Measurements from ENCODE around the gene HS6ST3. TPM values are rescaled to one million over a fixed set of nuclear protein-coding genes. Genes with fewer than 3 reads are reported as not detected.
A peak's percentile ranks its signal among the peaks of the same experiment; 100 is the strongest.

HS6ST3 gene
- total and polyA plus RNA-seq, 2 donors (not counting 3 experiments of a cell fraction or from before 2014, with no cell fraction given), result 0.03 to 0.15 TPM

GRCh38 chr13:96636001-96636709, 546.2 kb downstream of the HS6ST3 start:
- H2AFZ ChIP-seq (ENCODE audit: low read depth, low read length), result no peak overlapping the region
- H3K9ac ChIP-seq (replicated peaks; ENCODE audit: extremely low read depth, insufficient read depth, low read length), result no peak overlapping the region
- H3K27me3 ChIP-seq (ENCODE audit: control insufficient read depth in 2 of 2, insufficient read depth in 2 of 2, low read length in 2 of 2), result no peaks in the 10 kb centered on the region
- H3K79me2 ChIP-seq (ENCODE audit: control insufficient read depth, insufficient read depth, low read length), result no peaks in the 10 kb centered on the region
- TF ChIP-seq, protein P1, sequence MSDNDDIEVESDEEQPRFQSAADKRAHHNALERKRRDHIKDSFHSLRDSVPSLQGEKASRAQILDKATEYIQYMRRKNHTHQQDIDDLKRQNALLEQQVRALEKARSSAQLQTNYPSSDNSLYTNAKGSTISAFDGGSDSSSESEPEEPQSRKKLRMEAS (IDR thresholded peaks at IDR 0.05; ENCODE audit: insufficient read depth, insufficient read length), result no peak
- TF ChIP-seq FOS (IDR thresholded peaks at IDR 0.05; ENCODE audit: borderline replicate concordance, insufficient read depth, low read length), result peak; percentile 24
- H3K9me3 ChIP-seq (replicated peaks; ENCODE audit: control insufficient read depth, insufficient read depth, low read length), result peaks cover 2% of the 10 kb centered on the region
- no peak overlapping the region for H3K4me3 ChIP-seq (replicated peaks in 1 of 3; ENCODE audit: insufficient read depth in 1 of 3, low read depth in 1 of 3, low read length in 3 of 3)
- no peaks in the 10 kb centered on the region for H3K9me1 ChIP-seq (replicated peaks; ENCODE audit: control insufficient read depth, extremely low read depth, insufficient read depth, low read length)
- DNase-seq (ENCODE audit: low read depth, low spot score), result no peak
- H3K36me3 ChIP-seq (ENCODE audit: control insufficient read depth in 2 of 2, extremely low read depth in 1 of 2, insufficient read depth in 2 of 2, low read length in 2 of 2), result no peaks in the 10 kb centered on the region
- no peaks in the 10 kb centered on the region for H3K4me1 ChIP-seq (ENCODE audit: control insufficient read depth, extremely low read depth, insufficient read depth, low read length)
- no peak for FAIRE-seq
- dilution Hi-C loops (cut with MboI; ENCODE audit: extremely low pct_ligation_motif_present, low sequenced_read_pairs), result no loop called here
- H3K4me2 ChIP-seq (ENCODE audit: insufficient read depth, low read length), result no peak overlapping the region
- ChIA-PET POLR2A (no interaction called here), CTCF (no interaction called here)
- no peak overlapping the region for H3K27ac ChIP-seq (ENCODE audit: insufficient read depth, low read depth, low read length)
- intact Hi-C loops (cut with micrococcal nuclease), result no loop called here
- H4K20me1 ChIP-seq (replicated peaks; ENCODE audit: control insufficient read depth, extremely low read depth, insufficient read depth, low read length), result no peaks in the 10 kb centered on the region
- no TSS peak for BruUV-seq (replicated peaks)

GRCh38 chr13:96637039-96637438, 547.1 kb downstream of the HS6ST3 start:
- ChIA-PET POLR2A (no interaction called here), CTCF (no interaction called here)
- H3K4me2 ChIP-seq (ENCODE audit: insufficient read depth, low read length), result no peak overlapping the region
- H3K79me2 ChIP-seq (ENCODE audit: control insufficient read depth, insufficient read depth, low read length), result no peaks in the 10 kb centered on the region
- BruUV-seq (replicated peaks), result no TSS peak
- no peaks in the 10 kb centered on the region for H3K9me1 ChIP-seq (replicated peaks; ENCODE audit: control insufficient read depth, extremely low read depth, insufficient read depth, low read length)
- dilution Hi-C loops (cut with MboI; ENCODE audit: extremely low pct_ligation_motif_present, low sequenced_read_pairs), result no loop called here
- H3K9me3 ChIP-seq (replicated peaks; ENCODE audit: control insufficient read depth, insufficient read depth, low read length), result peaks cover 2% of the 10 kb centered on the region
- FAIRE-seq (no peak), DNase-seq (ENCODE audit: low read depth, low spot score) (no peak)
- H3K27me3 ChIP-seq (ENCODE audit: control insufficient read depth in 2 of 2, insufficient read depth in 2 of 2, low read length in 2 of 2), result no peaks in the 10 kb centered on the region
- H3K4me1 ChIP-seq (ENCODE audit: control insufficient read depth, extremely low read depth, insufficient read depth, low read length), result no peaks in the 10 kb centered on the region
- H3K9ac ChIP-seq (replicated peaks; ENCODE audit: extremely low read depth, insufficient read depth, low read length), result no peak overlapping the region
- TF ChIP-seq FOS (IDR thresholded peaks at IDR 0.05; ENCODE audit: borderline replicate concordance, insufficient read depth, low read length), result no peak
- no peak for TF ChIP-seq POLR2AphosphoS5 (IDR thresholded peaks at IDR 0.05; ENCODE audit: insufficient read depth, low read depth, low read length)
- TF ChIP-seq MYC (IDR thresholded peaks at IDR 0.05; ENCODE audit: low read depth, low read length), result no peak
- no peak for TF ChIP-seq CTCF (IDR thresholded peaks at IDR 0.05; ENCODE audit: extremely low read depth in 1 of 2, insufficient read depth in 1 of 2, low read depth in 1 of 2, low read length in 2 of 2)
- TF ChIP-seq, protein P1 (IDR thresholded peaks at IDR 0.05; ENCODE audit: insufficient read depth, insufficient read length), result no peak
- TF ChIP-seq JUN (IDR thresholded peaks at IDR 0.05; ENCODE audit: borderline replicate concordance, insufficient read depth, insufficient read length, low read depth), result no peak
- TF ChIP-seq POLR2A (IDR thresholded peaks at IDR 0.05; ENCODE audit: low read depth, low read length), result no peak
- no peak for TF ChIP-seq EZH2 (IDR thresholded peaks at IDR 0.05; ENCODE audit: borderline replicate concordance, low read depth, low read length, severe bottlenecking)
- TF ChIP-seq GATA2 (IDR thresholded peaks at IDR 0.05; ENCODE audit: insufficient read depth, insufficient read length, low read depth, low read length), result no peak
- no peak overlapping the region for H3K4me3 ChIP-seq (replicated peaks in 1 of 3; ENCODE audit: insufficient read depth in 1 of 3, low read depth in 1 of 3, low read length in 3 of 3)
- H2AFZ ChIP-seq (ENCODE audit: low read depth, low read length), result no peak overlapping the region
- no peaks in the 10 kb centered on the region for H4K20me1 ChIP-seq (replicated peaks; ENCODE audit: control insufficient read depth, extremely low read depth, insufficient read depth, low read length)
- H3K36me3 ChIP-seq (ENCODE audit: control insufficient read depth in 2 of 2, extremely low read depth in 1 of 2, insufficient read depth in 2 of 2, low read length in 2 of 2), result no peaks in the 10 kb centered on the region
- no peak overlapping the region for H3K27ac ChIP-seq (ENCODE audit: insufficient read depth, low read depth, low read length)
- intact Hi-C loops (cut with micrococcal nuclease), result no loop called here

All from endothelial cell of umbilical vein (primary cell).